HG03280 (cell line): ENCODE measurements around the gene ADAM12.
A peak's percentile ranks its signal among the peaks of the same experiment; 100 is the strongest.

Experiments
- ATAC-seq: cut with Tn5 transposase; IDR thresholded peaks from one replicate; pipeline ENCODE4 v1.9.1; 2021; ENCODE audit warnings: mild to moderate bottlenecking, moderate library complexity; ENCODE audit not compliant: unreplicated experiment

The ADAM12 gene

DNA sequence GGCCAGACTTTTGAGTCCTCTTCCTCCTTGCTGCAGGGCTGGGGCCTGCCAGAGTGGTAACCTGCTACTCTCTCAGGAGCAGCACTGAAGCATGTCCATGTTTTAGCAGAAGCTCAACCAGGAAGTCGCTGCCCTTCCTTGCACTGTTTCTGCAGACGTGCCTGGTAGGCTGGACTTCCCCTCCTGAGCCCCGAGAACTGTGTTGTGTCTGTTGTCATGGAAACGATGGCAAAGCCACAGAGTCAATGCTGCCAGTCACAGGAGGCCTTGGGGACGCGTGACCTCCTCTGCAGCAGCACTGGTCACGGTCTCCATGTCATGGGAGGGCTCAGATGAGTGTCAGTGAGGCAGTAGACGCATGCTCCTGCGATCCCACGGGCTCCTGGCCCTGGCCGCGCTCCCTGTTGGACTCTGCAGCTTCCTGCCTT, 346.5 kb downstream of the ADAM12 start:
- ATAC-seq: peak; percentile 99

- ATAC-seq: no peak
These were observed 347.2 kb downstream of the ADAM12 start for GRCh38 chr10:126041117-126041516.

DNA sequence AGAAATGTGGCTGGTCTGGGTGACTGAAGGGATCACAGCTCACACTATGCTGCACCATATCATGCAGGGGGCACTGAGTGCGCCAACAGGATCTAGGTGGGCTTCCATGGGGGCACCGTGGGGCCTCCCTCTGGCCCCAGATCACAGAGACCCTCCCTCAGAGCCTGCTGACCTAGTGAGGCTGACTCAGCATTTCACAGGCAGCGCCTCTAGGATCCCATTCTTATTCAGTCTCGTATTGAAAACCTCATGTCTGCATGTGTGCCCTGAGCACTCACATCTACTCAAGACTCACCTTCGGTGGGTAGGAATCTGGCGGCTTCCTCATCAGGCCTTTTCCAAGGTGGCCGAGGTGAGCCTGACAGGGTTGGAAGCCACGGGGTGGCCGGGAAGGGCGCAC, 350.3 kb downstream of the ADAM12 start:
- ATAC-seq: no peak

DNA sequence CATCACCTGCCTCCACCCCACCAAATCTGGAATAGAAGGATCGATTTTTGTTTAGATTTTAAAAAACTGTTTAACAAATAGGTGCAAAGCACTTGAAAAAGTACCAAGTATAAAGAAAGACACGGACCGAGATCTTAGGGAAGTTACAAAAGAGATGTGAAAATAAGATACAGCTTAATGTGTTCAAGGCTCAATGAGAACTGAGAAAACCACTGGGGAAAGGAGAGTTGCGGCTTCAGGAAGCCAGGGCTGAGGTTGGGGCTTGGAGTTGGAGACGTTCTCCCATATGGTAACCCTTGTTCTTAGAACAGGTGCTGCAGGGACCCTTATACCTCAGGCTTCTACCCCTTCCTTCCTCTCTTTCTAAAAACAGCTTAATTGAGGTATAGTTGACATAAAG, 351.8 kb downstream of the ADAM12 start:
- ATAC-seq: no peak

GRCh38 chr10:126034586-126034985, 353.7 kb downstream of the ADAM12 start:
- no peak for ATAC-seq

DNA sequence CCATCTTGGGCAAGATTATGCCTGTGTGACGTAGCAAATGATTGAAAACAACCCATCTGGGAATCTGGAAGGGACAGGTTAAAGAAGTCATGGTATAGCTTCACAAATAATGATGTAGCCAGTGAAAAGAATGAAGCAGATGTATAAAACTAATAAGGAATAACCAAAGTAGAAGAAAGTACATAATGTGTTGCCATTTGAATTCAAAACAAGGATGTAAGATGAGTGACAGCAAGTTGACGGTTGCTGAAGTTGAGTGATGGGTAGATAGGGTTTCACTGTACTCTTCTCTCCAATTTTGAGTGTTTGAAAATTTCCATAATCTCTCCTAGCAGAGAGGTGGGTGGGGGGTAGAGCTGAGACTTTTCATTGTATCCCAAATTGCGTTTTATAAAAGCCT, 358.3 kb downstream of the ADAM12 start:
- no peak for ATAC-seq

- no peak for ATAC-seq
These were observed 360.6 kb downstream of the ADAM12 start for GRCh38 chr10:126027692-126028091.

GRCh38 chr10:126022841-126023240, 365.4 kb downstream of the ADAM12 start:
- ATAC-seq: no peak

- no peak for ATAC-seq
These were observed 366.3 kb downstream of the ADAM12 start for GRCh38 chr10:126021833-126022500.

- no peak for ATAC-seq
These were observed 370.2 kb downstream of the ADAM12 start for GRCh38 chr10:126017961-126018560.

GRCh38 chr10:126016882-126017281, 371.4 kb downstream of the ADAM12 start:
- ATAC-seq: no peak

GRCh38 chr10:126016156-126016805, 372.0 kb downstream of the ADAM12 start:
- ATAC-seq: no peak

DNA sequence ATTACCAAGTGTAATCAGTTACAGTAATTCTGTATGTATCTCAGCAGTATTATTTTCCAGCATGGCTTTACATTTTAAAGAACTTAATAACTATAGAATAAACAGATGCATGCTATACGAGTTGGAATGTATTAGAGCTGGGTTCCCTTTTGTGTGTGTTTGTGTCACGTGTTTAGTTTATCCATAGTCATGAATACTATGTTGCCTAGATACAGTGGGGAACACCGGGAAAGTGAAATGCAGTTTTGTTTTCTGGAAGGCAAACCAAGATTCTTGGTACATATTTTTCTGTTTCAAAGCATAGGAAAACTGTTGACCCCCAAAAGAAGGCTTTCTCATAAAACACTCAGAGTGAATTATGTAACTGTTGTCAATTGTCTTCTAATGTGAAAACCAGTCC, 372.9 kb downstream of the ADAM12 start:
- ATAC-seq: no peak

DNA sequence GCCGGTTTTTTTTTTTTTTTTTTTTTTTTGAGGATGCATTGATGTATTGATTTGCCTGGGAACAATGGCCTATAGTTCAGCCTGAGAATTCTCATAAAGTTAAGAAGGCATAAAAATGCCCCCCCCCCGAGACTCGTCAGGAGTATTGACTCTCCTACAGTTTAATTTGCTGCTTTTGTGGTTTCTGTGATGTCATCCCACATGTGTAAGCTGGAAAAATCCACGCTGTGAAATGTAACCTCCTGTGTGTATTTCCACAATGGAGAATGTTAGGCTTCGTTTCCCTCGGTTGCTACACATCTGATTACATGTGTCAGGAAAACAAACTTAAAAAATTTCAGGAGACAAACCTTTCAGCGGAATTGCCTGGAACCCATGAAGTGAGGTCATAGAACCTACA, 374.0 kb downstream of the ADAM12 start:
- no peak for ATAC-seq

GRCh38 chr10:126013489-126014281, 374.6 kb downstream of the ADAM12 start:
- ATAC-seq: peak; percentile 60

GRCh38 chr10:126012485-126012884, 375.8 kb downstream of the ADAM12 start:
- ATAC-seq: no peak

- ATAC-seq: no peak
These were observed 376.3 kb downstream of the ADAM12 start for GRCh38 chr10:126011995-126012394.

- no peak for ATAC-seq
These were observed 378.6 kb downstream of the ADAM12 start for GRCh38 chr10:126009650-126010049.

DNA sequence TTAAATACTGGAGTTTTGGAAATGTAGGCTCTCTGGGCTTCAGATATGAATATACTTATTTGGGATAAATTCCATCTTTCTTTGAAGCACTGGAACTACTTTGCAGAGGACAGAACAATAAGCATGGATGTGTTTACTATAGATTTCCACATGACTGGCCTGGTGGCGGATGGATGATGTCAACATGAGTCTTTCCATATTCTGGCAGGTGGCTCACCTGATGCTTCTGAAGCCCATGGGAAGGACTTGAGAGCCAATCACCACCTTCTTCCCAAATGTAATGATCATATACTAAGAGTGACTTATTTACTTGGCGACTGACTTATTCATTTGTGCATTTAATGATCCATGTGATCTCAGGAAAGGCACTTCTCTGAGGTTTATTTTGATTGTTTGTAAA, 381.4 kb downstream of the ADAM12 start:
- ATAC-seq: no peak

DNA sequence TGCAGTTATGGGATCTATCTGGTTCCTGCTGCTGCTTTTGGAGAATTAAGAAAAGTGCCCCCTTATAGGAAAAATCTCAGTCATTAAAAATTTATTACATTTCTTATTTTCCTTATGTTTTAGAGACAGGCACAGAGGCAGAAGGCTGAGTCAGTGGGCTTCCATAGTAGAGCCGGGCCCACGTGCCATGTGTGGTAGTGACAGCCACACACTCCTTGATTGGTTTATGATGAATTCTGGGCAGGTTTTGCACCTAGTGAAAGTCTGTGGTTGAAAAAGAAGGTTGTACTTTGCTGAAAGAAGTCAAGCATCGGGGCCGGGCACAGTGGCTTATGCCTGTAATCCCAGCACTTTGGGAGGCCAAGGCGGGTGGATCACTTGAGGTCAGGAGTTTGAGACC, 382.0 kb downstream of the ADAM12 start:
- ATAC-seq: no peak

DNA sequence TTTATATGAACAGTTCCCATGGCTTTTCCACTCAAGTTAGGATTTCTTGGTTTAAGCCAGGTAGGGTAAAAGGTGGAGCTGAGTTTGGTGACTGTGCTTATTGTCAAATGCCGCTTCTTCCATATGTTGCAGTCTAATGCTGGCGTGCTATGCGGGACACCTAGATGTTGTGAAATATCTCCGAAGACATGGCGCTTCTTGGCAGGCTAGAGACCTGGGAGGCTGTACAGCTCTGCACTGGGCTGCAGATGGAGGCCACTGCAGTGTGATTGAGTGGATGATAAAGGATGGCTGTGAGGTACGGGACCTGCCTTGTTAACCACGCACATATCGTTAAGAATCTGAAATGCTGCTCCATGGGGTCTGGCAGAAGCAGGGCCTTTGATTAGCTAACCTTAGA, 383.5 kb downstream of the ADAM12 start:
- no peak for ATAC-seq

GRCh38 chr10:126001576-126001975, 386.7 kb downstream of the ADAM12 start:
- ATAC-seq: no peak
